DMS153 (cell line): Measurements from ENCODE around the gene ZNF606.

Source experiments
- DNase-seq: peaks from one replicate; lab custom pipeline; 2025; lab: John Stamatoyannopoulos, UW

The ZNF606 gene

GRCh38 chr19:57927587-57927986 is 75.0 kb downstream of the ZNF606 start:
- no peak for DNase-seq
